Activated CD8-positive, alpha-beta T cell treated with anti-CD3 and anti-CD28 coated beads, Interleukin-2, amount 10 ng/mL, durations not matched to agents 7 days and 5 days (primary cell): ENCODE measurements around the gene KLC4. TPM values are rescaled to one million over a fixed set of nuclear protein-coding genes. Genes with fewer than 3 reads are reported as not detected.

ENCODE experiments used
- ATAC-seq: fragments of 150-1000 bp; cut with Tn5 transposase; one replicate; pipeline ENCODE4 v1.10.0; 2021; ENCODE audit warnings: moderate library complexity
- CTCF ChIA-PET: fragments of 350-600 bp; sonication (Branson Sonifier 250); formaldehyde crosslinking; loops from one replicate; lab custom pipeline; 2021; ENCODE audit warnings: antibody characterized with exemption; lab: Charles Lee
- POLR2A ChIA-PET: fragments of 350-600 bp; sonication (Branson Sonifier 250); formaldehyde crosslinking; loops from one replicate; lab custom pipeline; 2021; ENCODE audit warnings: antibody characterized with exemption; lab: Charles Lee
- DNase-seq: peaks from one replicate; pipeline ENCODE4 v3.0.0-alpha.2; 2020
- H3K27ac Mint-ChIP-seq: one replicate; pipeline ENCODE4 v1.8.0; 2021; ENCODE audit warnings: mild to moderate bottlenecking, mixed read lengths
- H3K27me3 Mint-ChIP-seq: one replicate; pipeline ENCODE4 v1.8.0; 2021; ENCODE audit warnings: low read depth, mixed read lengths
- H3K36me3 Mint-ChIP-seq: one replicate; pipeline ENCODE4 v1.8.0; 2021; ENCODE audit warnings: low read depth, mixed read lengths
- H3K4me1 Mint-ChIP-seq: one replicate; pipeline ENCODE4 v1.8.0; 2021; ENCODE audit warnings: low read depth, mixed read lengths
- H3K4me3 Mint-ChIP-seq: one replicate; pipeline ENCODE4 v1.8.0; 2021; ENCODE audit warnings: mild to moderate bottlenecking, mixed read lengths
- H3K9me3 Mint-ChIP-seq: one replicate; pipeline ENCODE4 v1.8.0; 2022; ENCODE audit warnings: mixed read lengths; ENCODE audit not compliant: insufficient read depth
- total RNA-seq, 2 experiments: library from RNA; stranded (reverse); gene quantifications; one replicate each; pipeline ENCODE4 v1.2.3, GENCODE V29; 2021

Gene KLC4
- total RNA-seq, 2 experiments from 2014 or later: 11.1 to 12.4 TPM

GRCh38 chr6:43120101-43120763 is 60.8 kb downstream of the KLC4 start:
- Mint-ChIP-seq H3K27me3 (peaks cover 3% of the 10 kb centered on the region), H3K27ac (no peak overlapping the region), H3K36me3 (no peaks in the 10 kb centered on the region), H3K9me3 (no peaks in the 10 kb centered on the region), H3K4me3 (no peak overlapping the region), H3K4me1 (no peaks in the 10 kb centered on the region)
- ChIA-PET CTCF (interaction anchor here (1.3 kb wide), 1 partner anchor 23 kb away, joined by 6 read pairs; no protein-coding TSS in a partner anchor), POLR2A (interaction anchor here (0.5 kb wide), 1 partner anchor 52 kb away, joined by 4 read pairs; no protein-coding TSS in a partner anchor)
- no peak for ATAC-seq
- no peak for DNase-seq

- Mint-ChIP-seq H3K4me1 (no peaks in the 10 kb centered on the region), H3K9me3 (no peaks in the 10 kb centered on the region), H3K27me3 (peaks cover 3% of the 10 kb centered on the region), H3K36me3 (no peaks in the 10 kb centered on the region), H3K27ac (no peak overlapping the region), H3K4me3 (no peak overlapping the region)
- ChIA-PET POLR2A (no interaction called here), CTCF (interaction anchor here (1.3 kb wide), 1 partner anchor 22 kb away, joined by 6 read pairs; no protein-coding TSS in a partner anchor)
- ATAC-seq (no peak), DNase-seq (no peak)
These were observed 61.8 kb downstream of the KLC4 start for GRCh38 chr6:43120944-43121913.

- Mint-ChIP-seq H3K36me3 (no peaks in the 10 kb centered on the region), H3K4me3 (no peak overlapping the region), H3K27me3 (peaks cover 3% of the 10 kb centered on the region), H3K27ac (no peak overlapping the region), H3K9me3 (no peaks in the 10 kb centered on the region), H3K4me1 (no peaks in the 10 kb centered on the region)
- ChIA-PET CTCF (no interaction called here), POLR2A (no interaction called here)
- ATAC-seq (no peak), DNase-seq (no peak)
These were observed 62.7 kb downstream of the KLC4 start for GRCh38 chr6:43122146-43122545.

- Mint-ChIP-seq H3K4me3 (no peak overlapping the region), H3K27ac (no peak overlapping the region), H3K9me3 (no peaks in the 10 kb centered on the region), H3K4me1 (no peaks in the 10 kb centered on the region), H3K36me3 (no peaks in the 10 kb centered on the region), H3K27me3 (peaks cover 3% of the 10 kb centered on the region)
- no peak for DNase-seq
- ATAC-seq: no peak
- ChIA-PET POLR2A (no interaction called here), CTCF (interaction anchor here (4.6 kb wide), 1 partner anchor 19 kb away, joined by 17 read pairs; no protein-coding TSS in a partner anchor)
These were observed 64.3 kb downstream of the KLC4 start for GRCh38 chr6:43123461-43124314.

- POLR2A ChIA-PET: interaction anchor here (1.0 kb wide), 1 partner anchor 17 kb away, joined by 3 read pairs; no protein-coding TSS in a partner anchor
These were observed 65.0 kb downstream of the KLC4 start for GRCh38 chr6:43124481-43124880.

More at GRCh38 chr6:43124481-43124880, 65.0 kb downstream of the KLC4 start:
- ATAC-seq (no peak), DNase-seq (no peak)
- H3K27ac Mint-ChIP-seq: no peak overlapping the region
- no peaks in the 10 kb centered on the region for H3K36me3 Mint-ChIP-seq
- no peak overlapping the region for H3K4me3 Mint-ChIP-seq
- CTCF ChIA-PET: interaction anchor here (4.6 kb wide), 1 partner anchor 19 kb away, joined by 17 read pairs; no protein-coding TSS in a partner anchor
- no peaks in the 10 kb centered on the region for H3K4me1 Mint-ChIP-seq
- no peaks in the 10 kb centered on the region for H3K9me3 Mint-ChIP-seq
- peaks cover 3% of the 10 kb centered on the region for H3K27me3 Mint-ChIP-seq

Other genes starting within 250 kb of the KLC4 start
- 10 to 100 TPM; 74.1 to 77.9 TPM for gene RPL7L1, start 180.0 kb upstream of the KLC4 start, total RNA-seq
- gene PTCRA, start 143.6 kb upstream of the KLC4 start, total RNA-seq: not detected
- gene CNPY3, start 130.2 kb upstream of the KLC4 start, total RNA-seq: 10 to 100 TPM; 86.0 to 87.6 TPM
- 1 to 10 TPM; 1.1 to 1.2 TPM for gene GNMT, start 98.9 kb upstream of the KLC4 start, total RNA-seq
- gene PEX6, start 80.5 kb upstream of the KLC4 start, total RNA-seq: 10 to 100 TPM; 11.1 to 12.0 TPM
- 10 to 100 TPM; 63.1 to 66.5 TPM for gene PPP2R5D, start 75.1 kb upstream of the KLC4 start, total RNA-seq
- gene MEA1, start 45.7 kb upstream of the KLC4 start, total RNA-seq: 10 to 100 TPM; 77.1 to 84.1 TPM
- 10 to 100 TPM; 75.4 to 76.0 TPM for gene KLHDC3, start 45.4 kb upstream of the KLC4 start, total RNA-seq
- 10 to 100 TPM; 84.3 to 92.8 TPM for gene RRP36, start 38.0 kb upstream of the KLC4 start, total RNA-seq
- gene CUL7, start 5.8 kb upstream of the KLC4 start, total RNA-seq: 1 to 10 TPM; 8.5 to 8.9 TPM
- gene MRPL2, start 197 bp upstream of the KLC4 start, total RNA-seq: 10 to 100 TPM; 57.5 to 58.7 TPM
- gene PTK7, start 16.7 kb downstream of the KLC4 start, total RNA-seq: 1 to 10 TPM; 1.2 to 1.8 TPM
- 10 to 100 TPM; 41.4 to 43.8 TPM for gene SRF, start 111.6 kb downstream of the KLC4 start, total RNA-seq
- gene CUL9, start 122.6 kb downstream of the KLC4 start, total RNA-seq: 10 to 100 TPM; 50.0 to 51.2 TPM
- 10 to 100 TPM; 42.5 to 47.2 TPM for gene DNPH1, start 169.8 kb downstream of the KLC4 start, total RNA-seq
- gene TTBK1, start 183.8 kb downstream of the KLC4 start, total RNA-seq: not detected
- not detected for gene SLC22A7, start 238.6 kb downstream of the KLC4 start, total RNA-seq
- gene CRIP3, start 249.2 kb downstream of the KLC4 start, total RNA-seq: not detected